ENCODE data around the gene ARID5A. TPM values are rescaled to one million over a fixed set of nuclear protein-coding genes. Genes with fewer than 3 reads are reported as not detected.

The ARID5A gene
- total and polyA plus RNA-seq, 9 of the 15 experiments (the other 6 are each of a cell fraction or from before 2014, with no cell fraction given), result 0.14 to 12.5 (median 3.0) TPM

DNA sequence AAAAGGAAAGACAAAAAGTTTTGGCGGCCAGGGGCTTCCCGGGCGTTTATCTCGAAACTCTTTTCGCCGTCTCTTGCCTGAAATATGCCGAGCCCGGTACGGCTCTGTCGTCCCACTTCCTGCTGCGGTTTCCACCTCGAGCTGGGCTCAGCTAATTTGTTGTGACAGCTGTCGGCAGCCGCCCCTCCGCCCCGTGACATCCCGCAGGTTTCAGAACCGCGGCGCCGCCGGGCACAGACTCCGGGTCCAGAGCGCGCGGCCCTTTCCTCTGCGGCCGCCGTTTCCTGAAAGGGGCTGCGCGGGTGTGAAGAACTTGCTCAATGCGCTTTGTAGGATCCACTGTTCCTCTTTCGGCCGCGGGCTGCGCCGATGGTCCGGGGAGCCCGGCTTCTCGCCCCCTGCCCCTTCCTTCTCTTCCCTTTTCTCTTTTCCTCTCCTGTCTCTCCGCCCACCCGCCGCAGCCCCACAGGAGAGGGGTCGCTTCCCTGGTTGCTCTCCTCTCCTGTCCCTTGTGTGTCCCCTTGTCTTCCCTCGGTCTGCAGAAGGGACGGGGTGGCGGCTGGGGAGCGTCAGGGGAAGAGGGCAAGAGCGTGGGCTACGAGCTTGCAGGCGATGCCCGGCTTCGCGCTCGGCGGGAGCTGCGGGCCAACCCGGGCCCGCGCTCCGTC lies 648 bp downstream of the ARID5A start (continued):
- TF ChIP-seq, protein P1, sequence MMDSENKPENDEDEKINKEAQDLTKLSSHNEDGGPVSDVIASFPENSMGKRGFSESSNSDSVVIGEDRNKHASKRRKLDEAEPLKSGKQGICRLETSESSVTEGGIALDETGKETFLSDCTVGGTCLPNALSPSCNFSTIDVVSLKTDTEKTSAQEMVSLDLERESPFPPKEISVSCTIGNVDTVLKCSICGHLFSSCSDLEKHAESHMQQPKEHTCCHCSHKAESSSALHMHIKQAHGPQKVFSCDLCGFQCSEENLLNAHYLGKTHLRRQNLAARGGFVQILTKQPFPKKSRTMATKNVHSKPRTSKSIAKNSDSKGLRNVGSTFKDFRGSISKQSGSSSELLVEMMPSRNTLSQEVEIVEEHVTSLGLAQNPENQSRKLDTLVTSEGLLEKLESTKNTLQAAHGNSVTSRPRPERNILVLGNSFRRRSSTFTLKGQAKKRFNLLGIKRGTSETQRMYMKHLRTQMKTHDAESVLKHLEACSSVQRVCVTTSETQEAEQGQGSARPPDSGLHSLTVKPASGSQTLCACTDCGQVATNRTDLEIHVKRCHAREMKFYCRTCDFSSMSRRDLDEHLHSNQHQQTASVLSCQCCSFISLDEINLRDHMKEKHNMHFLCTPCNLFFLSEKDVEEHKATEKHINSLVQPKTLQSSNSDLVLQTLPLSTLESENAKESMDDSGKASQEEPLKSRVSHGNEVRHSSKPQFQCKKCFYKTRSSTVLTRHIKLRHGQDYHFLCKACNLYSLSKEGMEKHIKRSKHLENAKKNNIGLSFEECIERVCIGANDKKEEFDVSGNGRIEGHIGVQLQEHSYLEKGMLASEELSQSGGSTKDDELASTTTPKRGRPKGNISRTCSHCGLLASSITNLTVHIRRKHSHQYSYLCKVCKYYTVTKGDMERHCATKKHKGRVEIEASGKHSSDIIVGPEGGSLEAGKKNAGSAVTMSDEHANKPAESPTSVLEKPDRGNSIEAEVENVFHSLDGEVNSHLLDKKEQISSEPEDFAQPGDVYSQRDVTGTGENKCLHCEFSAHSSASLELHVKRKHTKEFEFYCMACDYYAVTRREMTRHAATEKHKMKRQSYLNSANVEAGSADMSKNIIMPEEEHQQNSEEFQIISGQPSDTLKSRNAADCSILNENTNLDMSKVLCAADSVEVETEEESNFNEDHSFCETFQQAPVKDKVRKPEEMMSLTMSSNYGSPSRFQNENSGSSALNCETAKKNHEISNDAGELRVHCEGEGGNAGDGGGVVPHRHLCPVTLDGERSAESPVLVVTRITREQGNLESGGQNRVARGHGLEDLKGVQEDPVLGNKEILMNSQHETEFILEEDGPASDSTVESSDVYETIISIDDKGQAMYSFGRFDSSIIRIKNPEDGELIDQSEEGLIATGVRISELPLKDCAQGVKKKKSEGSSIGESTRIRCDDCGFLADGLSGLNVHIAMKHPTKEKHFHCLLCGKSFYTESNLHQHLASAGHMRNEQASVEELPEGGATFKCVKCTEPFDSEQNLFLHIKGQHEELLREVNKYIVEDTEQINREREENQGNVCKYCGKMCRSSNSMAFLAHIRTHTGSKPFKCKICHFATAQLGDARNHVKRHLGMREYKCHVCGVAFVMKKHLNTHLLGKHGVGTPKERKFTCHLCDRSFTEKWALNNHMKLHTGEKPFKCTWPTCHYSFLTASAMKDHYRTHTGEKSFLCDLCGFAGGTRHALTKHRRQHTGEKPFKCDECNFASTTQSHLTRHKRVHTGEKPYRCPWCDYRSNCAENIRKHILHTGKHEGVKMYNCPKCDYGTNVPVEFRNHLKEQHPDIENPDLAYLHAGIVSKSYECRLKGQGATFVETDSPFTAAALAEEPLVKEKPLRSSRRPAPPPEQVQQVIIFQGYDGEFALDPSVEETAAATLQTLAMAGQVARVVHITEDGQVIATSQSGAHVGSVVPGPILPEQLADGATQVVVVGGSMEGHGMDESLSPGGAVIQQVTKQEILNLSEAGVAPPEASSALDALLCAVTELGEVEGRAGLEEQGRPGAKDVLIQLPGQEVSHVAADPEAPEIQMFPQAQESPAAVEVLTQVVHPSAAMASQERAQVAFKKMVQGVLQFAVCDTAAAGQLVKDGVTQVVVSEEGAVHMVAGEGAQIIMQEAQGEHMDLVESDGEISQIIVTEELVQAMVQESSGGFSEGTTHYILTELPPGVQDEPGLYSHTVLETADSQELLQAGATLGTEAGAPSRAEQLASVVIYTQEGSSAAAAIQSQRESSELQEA (IDR thresholded peaks at IDR 0.05; ENCODE audit: low read depth), result peak; percentile 59
- TF ChIP-seq SIN3A (IDR thresholded peaks at IDR 0.05; ENCODE audit: borderline replicate concordance in 2 of 2, control insufficient read depth in 1 of 2, low read depth in 2 of 2, low read length in 2 of 2) (0 out of 4 replicates have a peak, but pooled peaks of 1 of the 2 experiments have one; percentile 37), CBFA2T3 (IDR thresholded peaks at IDR 0.05) (no peak)
